RWPE2 (cell line): Measurements from ENCODE around the gene PTCHD1.

Experiments used
- ATAC-seq: fragments of 200-7000 bp; cut with Tn5 transposase; 3 replicates; pipeline ENCODE4 v1.9.1; 2021; ENCODE audit warnings: low read depth
- DNase-seq: peaks from one replicate; pipeline ENCODE4 v3.0.0-alpha.2; 2020; ENCODE audit warnings: low spot score
- H3K27ac ChIP-seq: fragments of 450-650 bp; 2 replicates; pipeline ENCODE4 v1.5.1; 2017; ENCODE audit warnings: mild to moderate bottlenecking; ENCODE audit not compliant: poor library complexity, severe bottlenecking
- H3K27me3 ChIP-seq: fragments of 250-450 bp; sonication (Bioruptor Pico); 2 replicates; pipeline ENCODE4 v1.5.1; 2021; ENCODE audit warnings: mild to moderate bottlenecking, moderate library complexity; ENCODE audit not compliant: insufficient read depth, poor library complexity, severe bottlenecking
- H3K36me3 ChIP-seq: fragments of 250-450 bp; sonication (Bioruptor Pico); 2 replicates; pipeline ENCODE4 v1.5.1; 2020; ENCODE audit warnings: low read depth, mild to moderate bottlenecking, moderate library complexity
- H3K4me1 ChIP-seq: fragments of 250-450 bp; sonication (Bioruptor Pico); 2 replicates; pipeline ENCODE4 v1.5.1; 2021; ENCODE audit warnings: mild to moderate bottlenecking, moderate library complexity; ENCODE audit not compliant: insufficient read depth, poor library complexity, severe bottlenecking
- H3K4me3 ChIP-seq: fragments of 250-450 bp; sonication (Bioruptor Pico); 2 replicates; pipeline ENCODE4 v1.5.1; 2021; ENCODE audit warnings: mild to moderate bottlenecking, moderate library complexity; ENCODE audit not compliant: severe bottlenecking
- H3K9me3 ChIP-seq: fragments of 250-450 bp; sonication (Bioruptor Pico); 2 replicates; pipeline ENCODE4 v1.5.1; 2021; ENCODE audit warnings: mild to moderate bottlenecking, moderate library complexity; ENCODE audit not compliant: severe bottlenecking
- TF ChIP-seq, protein P1 (sequence below): fragments of 450-650 bp; IDR thresholded peaks from one replicate; pipeline ENCODE4 v1.5.1; 2017; ENCODE audit warnings: mild to moderate bottlenecking, moderate library complexity; ENCODE audit not compliant: poor library complexity, severe bottlenecking

Gene PTCHD1

GRCh38 chrX:23366914-23367313 is 32.3 kb downstream of the PTCHD1 start:
- H3K36me3 ChIP-seq, result no peaks in the 10 kb centered on the region
- DNase-seq (no peak), ATAC-seq (no peak)
- TF ChIP-seq, protein P1, sequence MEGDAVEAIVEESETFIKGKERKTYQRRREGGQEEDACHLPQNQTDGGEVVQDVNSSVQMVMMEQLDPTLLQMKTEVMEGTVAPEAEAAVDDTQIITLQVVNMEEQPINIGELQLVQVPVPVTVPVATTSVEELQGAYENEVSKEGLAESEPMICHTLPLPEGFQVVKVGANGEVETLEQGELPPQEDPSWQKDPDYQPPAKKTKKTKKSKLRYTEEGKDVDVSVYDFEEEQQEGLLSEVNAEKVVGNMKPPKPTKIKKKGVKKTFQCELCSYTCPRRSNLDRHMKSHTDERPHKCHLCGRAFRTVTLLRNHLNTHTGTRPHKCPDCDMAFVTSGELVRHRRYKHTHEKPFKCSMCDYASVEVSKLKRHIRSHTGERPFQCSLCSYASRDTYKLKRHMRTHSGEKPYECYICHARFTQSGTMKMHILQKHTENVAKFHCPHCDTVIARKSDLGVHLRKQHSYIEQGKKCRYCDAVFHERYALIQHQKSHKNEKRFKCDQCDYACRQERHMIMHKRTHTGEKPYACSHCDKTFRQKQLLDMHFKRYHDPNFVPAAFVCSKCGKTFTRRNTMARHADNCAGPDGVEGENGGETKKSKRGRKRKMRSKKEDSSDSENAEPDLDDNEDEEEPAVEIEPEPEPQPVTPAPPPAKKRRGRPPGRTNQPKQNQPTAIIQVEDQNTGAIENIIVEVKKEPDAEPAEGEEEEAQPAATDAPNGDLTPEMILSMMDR, result no peak
- H3K27ac ChIP-seq, result no peak overlapping the region
- no peak overlapping the region for H3K4me3 ChIP-seq
- no peaks in the 10 kb centered on the region for H3K9me3 ChIP-seq
- H3K4me1 ChIP-seq, result no peaks in the 10 kb centered on the region
- H3K27me3 ChIP-seq, result no peaks in the 10 kb centered on the region

- DNase-seq, result no peak
- no peak overlapping the region for H3K4me3 ChIP-seq
Observed at GRCh38 chrX:23369027-23369426, 34.4 kb downstream of the PTCHD1 start.

DNA sequence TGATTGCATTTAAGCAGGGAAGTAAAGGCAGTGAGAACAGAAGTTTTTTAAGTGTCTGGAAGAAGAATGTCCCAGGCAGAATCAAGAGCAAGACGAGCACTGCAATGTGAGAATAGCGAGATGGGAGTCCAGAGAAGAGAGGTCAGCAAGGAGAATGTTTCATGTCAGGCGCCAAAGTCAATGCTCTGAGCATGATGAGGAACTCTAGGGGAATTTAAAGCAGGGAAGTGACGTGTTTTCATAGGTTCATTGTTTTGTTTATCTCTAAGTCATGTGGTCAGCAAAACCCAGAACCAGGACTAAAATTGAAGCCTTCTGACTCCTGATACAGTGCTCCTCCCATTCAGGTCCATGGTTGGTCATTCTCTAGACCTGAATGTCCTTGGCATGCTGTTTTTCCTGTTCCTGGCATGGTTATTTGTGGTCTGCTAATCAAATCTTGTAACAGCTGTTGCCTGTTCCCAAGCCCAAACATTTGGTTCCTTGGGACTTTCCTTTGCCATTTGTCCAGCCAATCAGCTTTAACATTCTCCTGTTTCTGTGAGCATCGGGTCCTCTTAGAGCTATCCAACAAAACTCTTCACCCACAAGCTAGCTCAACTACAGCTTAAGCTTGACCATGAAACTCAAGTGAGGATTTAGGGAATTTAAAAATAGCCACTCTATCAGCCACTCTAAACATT is 37.7 kb downstream of the PTCHD1 start:
- TF ChIP-seq, protein P1, result no peak
- H3K27me3 ChIP-seq, result no peaks in the 10 kb centered on the region
- H3K27ac ChIP-seq, result no peak overlapping the region
- peaks cover 2% of the 10 kb centered on the region for H3K4me1 ChIP-seq
- ATAC-seq (no peak), DNase-seq (no peak)
- H3K4me3 ChIP-seq, result no peak overlapping the region
- H3K36me3 ChIP-seq, result no peaks in the 10 kb centered on the region
- H3K9me3 ChIP-seq, result no peaks in the 10 kb centered on the region

More at GRCh38 chrX:23369027-23369426, 34.4 kb downstream of the PTCHD1 start:
- Histone ChIP-seq H3K27ac (no peak overlapping the region), H3K4me1 (peaks cover 2% of the 10 kb centered on the region), H3K9me3 (no peaks in the 10 kb centered on the region), H3K36me3 (no peaks in the 10 kb centered on the region), H3K27me3 (no peaks in the 10 kb centered on the region)
- no peak for ATAC-seq
- TF ChIP-seq, protein P1, result no peak

DNA sequence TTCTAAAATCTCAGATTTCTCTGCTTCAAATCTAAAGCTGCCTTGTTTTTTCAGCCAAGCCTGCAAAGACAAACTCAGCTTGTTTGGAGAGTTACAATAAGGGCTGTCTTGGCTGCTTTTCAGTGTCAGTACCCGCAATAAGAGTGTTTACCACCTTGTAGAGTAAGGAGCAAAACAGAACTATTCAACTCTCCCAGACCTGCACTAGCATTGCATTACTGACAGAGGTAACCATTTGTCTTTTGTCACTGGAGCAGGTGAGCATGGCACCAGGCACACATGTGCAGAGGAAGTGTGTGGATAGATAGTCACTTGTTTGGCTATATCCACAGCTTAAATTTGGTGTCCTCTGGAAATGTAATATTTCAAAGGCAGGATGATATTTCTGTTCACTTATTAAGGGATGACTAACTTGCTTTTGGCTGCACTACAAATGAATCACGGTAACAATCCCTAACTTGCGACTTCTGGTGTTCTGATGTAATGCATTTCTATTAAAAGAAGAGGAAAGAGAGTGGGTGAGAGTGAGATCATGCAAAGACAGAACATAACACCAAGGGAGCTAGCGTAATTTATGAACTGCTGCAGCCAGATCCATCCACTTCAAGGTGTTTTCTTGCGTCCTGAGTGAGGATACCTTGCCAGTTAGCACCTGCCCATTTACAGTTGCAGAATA is 38.6 kb downstream of the PTCHD1 start:
- ATAC-seq (peak; percentile 93), DNase-seq (no peak)
- no peaks in the 10 kb centered on the region for H3K36me3 ChIP-seq
- no peaks in the 10 kb centered on the region for H3K27me3 ChIP-seq
- peaks cover 2% of the 10 kb centered on the region for H3K4me1 ChIP-seq
- no peak overlapping the region for H3K4me3 ChIP-seq
- TF ChIP-seq, protein P1, result no peak
- no peak overlapping the region for H3K27ac ChIP-seq
- H3K9me3 ChIP-seq, result no peaks in the 10 kb centered on the region

DNA sequence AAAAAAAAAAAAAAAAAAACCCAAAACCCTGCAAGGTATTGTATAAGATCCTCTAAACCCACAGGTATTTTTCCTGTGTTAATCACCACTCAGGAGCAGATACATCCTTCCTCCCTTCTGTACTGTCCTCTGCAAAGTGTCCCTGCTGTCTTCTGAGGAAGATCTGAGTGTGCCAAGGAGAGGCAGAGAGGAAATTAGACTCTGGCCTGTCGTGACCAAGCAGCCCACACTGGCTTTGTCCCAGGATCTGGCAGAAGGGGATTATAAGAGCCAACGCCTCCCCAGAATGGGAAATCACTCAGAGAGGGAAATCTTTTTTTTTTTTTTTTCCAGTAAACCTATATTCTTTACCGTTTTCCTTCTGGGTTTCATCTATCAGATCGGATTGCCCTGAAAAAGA is 39.6 kb downstream of the PTCHD1 start:
- Histone ChIP-seq H3K27ac (no peak overlapping the region), H3K9me3 (no peaks in the 10 kb centered on the region)

More for the DNA sequence above, 39.6 kb downstream of the PTCHD1 start:
- no peaks in the 10 kb centered on the region for H3K27me3 ChIP-seq
- ATAC-seq (peak; percentile 40; the same call in 1 of the 3 replicates), DNase-seq (no peak)
- H3K4me1 ChIP-seq, result peaks cover 2% of the 10 kb centered on the region
- TF ChIP-seq, protein P1, result no peak
- no peaks in the 10 kb centered on the region for H3K36me3 ChIP-seq
- no peak overlapping the region for H3K4me3 ChIP-seq
